ENCODE measurements around the gene R3HCC1L. TPM values are rescaled to one million over a fixed set of nuclear protein-coding genes. Genes with fewer than 3 reads are reported as not detected.

The R3HCC1L gene
- total RNA-seq, result 18.5 and 18.8 TPM in 2 replicates

DNA sequence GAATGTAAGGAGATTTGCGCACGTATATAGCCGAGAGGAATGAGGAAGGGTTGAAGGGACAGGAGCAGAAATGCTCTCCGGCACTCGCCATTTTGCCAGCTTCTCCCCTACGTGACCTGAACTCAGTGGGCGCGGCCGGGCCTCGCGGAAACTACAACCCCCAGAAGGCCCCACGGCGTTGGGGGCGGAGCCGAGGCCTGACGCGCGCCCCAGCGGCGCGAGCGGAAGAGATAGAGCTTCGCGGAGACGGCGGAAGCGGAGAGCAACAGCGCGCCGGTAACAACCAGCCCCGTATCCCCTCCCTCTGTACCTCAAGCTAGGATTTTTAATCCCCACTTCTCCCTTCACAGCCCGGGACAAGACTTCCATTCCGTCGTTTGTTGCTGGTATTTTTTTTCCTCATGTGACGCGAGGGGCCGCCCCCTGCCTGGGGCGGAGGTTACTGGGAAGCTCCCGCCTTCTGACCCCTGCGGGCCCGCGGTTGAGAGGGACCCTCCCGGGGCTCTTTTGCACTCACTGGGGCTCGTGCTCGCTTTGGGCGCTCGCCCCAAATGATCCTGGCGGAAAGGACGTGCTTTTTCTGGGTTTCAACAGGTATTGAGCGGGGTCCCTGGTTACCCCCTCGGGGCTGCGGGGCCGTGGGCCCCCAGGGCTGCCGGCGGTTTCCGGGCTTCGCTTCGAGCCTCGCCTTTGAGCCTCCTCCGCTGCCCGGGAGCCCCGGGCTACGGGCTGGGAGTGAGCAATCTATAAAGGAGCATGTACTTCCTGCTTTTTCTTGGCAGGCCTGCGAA is at the start of gene R3HCC1L:
Gene R3HCC1L (plus strand): TSS at position 227 of the 791 bp plus-strand sequence. CDS start 73,458 bp downstream, outside the sequence.

DNA sequence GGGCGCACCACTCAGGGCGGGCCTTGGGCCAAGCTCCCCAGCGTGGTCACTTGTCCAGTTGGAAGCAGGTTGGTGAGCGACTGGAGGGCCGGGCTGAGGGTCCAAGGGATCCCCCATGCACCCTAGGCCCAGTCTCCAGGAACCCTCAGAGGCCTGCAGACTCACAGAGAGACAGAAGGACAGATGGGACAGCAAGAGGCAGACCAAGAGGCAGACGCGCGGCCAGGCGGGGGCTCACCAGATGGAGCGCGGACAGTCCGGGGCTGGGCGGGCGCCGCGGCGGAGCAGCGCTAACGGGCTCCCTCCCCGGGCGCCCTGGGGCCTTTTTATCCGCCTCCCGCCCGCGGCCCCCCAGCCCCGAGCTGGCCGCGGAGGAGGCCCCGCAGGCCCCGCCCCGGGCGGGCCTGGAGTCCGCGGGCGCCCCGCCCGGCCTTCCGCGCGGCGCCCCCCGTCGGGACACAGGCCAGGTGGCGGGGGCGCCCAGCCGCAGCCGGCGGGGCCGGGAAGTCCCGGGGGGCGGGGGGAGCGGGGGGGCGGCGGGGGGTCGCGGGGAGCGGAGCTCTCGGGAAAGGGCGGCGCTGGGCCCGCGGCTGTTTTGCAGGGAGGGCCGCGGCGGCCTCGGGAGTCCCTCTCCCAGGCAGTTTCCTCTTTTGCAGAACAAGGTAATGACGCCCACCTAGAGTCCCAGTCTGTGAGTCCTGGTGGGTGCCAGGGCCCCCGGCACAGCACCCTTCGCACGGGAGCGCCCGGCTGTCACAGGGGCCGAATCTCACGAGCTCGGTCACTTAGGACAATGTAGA is 133.6 kb downstream of the R3HCC1L start, which contains the start of gene LOXL4:
Gene LOXL4 (minus strand): TSS at position 301 of the 800 bp plus-strand sequence. CDS start 5,175 bp downstream, outside the sequence.

Other genes with a start within 250 kb of the R3HCC1L start
- 0.80 and 5.4 TPM in 2 replicates for gene CRTAC1, start 104.0 kb upstream of the R3HCC1L start, total RNA-seq
- gene LOXL4, start 133.5 kb downstream of the R3HCC1L start, total RNA-seq, result 1.2 and 1.6 TPM in 2 replicates